IPS-18a (cell line): Measurements from ENCODE around the gene TCFL5.

Experiments
- H3K27ac ChIP-seq: one replicate; pipeline ENCODE4 v1.5.1; 2013; ENCODE audit warnings: low read length
- H3K27me3 ChIP-seq: one replicate; pipeline ENCODE4 v1.6.1; 2013; ENCODE audit warnings: mild to moderate bottlenecking, low read length; ENCODE audit not compliant: control insufficient read depth, insufficient read depth
- H3K36me3 ChIP-seq: one replicate; pipeline ENCODE4 v1.6.1; 2013; ENCODE audit warnings: low read depth, low read length; ENCODE audit not compliant: control insufficient read depth
- H3K4me1 ChIP-seq: one replicate; pipeline ENCODE4 v1.6.1; 2013; ENCODE audit warnings: low read depth, low read length; ENCODE audit not compliant: control insufficient read depth
- H3K4me3 ChIP-seq: one replicate; pipeline ENCODE4 v1.5.1; 2013; ENCODE audit warnings: low read length
- H3K9ac ChIP-seq: one replicate; pipeline ENCODE4 v1.6.1; 2013; ENCODE audit warnings: mild to moderate bottlenecking, low read length, moderate library complexity
- H3K9me3 ChIP-seq: one replicate; pipeline ENCODE4 v1.6.1; 2013; ENCODE audit warnings: low read depth, low read length; ENCODE audit not compliant: control insufficient read depth

The TCFL5 gene

GRCh38 chr20:62828051-62828450, 33.6 kb downstream of the TCFL5 start:
- no peaks in the 10 kb centered on the region for H3K27me3 ChIP-seq
- H3K4me3 ChIP-seq: no peak overlapping the region
- H3K27ac ChIP-seq: no peak overlapping the region
- H3K9ac ChIP-seq: no peak overlapping the region
- peaks cover 5% of the 10 kb centered on the region for H3K36me3 ChIP-seq
- peaks cover 21% of the 10 kb centered on the region for H3K4me1 ChIP-seq
- no peaks in the 10 kb centered on the region for H3K9me3 ChIP-seq

DNA sequence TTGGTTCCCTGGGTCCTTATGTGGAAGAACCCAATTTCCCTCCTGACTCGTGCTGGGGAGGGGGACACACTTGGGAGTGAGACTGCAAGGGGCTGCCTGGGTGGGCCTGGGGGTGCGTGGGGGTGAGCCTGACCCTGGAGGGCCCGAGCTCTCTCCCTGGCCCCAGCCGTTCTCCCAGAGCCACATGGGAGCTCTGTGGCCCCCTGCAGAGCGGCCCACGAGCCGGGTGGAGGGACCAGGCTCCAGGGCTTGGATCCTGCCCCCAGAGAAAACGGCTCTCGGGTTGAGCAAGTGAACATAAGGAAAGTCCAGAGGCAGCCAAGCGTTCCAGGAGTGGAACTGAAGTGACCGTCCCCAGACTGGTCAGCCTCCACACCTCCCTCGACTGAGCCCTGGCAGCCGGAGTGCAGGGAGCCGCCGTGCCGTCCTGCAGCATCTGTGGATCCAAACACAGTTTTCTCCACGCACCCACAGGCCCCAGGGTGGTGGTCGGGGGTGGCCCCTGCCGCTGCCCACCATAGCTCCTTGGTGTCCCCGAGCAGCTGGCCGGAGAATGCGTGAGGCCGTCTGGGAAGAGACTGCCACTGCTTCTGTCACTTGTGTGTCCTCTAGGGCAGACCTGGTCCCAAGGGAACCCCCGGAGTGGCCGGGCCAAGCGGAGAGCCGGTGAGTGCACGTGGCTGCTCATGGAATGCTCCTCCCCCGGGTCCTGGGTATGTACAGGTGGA, 34.1 kb downstream of the TCFL5 start:
- Histone ChIP-seq H3K4me1 (peaks cover 23% of the 10 kb centered on the region), H3K9ac (no peak overlapping the region), H3K27me3 (no peaks in the 10 kb centered on the region), H3K9me3 (no peaks in the 10 kb centered on the region), H3K27ac (no peak overlapping the region), H3K36me3 (peaks cover 5% of the 10 kb centered on the region), H3K4me3 (no peak overlapping the region)

DNA sequence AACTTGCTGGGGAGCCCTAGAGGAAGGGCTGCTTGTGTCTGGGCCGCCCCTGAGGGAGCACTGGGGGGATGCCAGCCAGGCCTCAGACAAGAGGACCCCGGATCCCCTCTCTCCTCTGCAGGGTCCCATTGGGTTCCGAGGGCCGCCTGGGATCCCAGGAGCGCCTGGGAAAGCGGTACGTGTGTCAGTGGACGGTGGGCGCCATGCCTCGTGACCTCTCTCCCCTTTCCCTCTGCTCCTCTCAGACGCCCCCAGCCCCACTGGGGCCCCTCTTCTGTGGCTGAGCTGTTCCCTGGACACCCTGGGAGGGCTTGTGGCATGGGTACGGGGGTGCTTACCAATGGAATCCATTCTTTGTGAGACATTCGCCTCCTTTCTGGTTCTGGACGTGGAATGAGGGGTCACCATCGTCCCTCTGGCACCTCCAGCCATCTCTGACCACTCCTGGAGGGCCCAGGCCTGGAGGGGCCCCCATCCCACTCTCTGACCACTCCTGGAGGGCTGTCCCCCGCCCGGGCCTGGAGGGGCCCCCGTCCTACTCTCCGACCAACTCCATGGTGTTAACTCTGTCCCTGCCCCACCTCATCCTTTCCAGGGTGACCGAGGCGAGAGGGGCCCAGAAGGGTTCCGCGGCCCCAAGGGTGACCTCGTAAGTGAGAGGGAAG, 34.8 kb downstream of the TCFL5 start:
- Histone ChIP-seq H3K4me1 (peaks cover 18% of the 10 kb centered on the region), H3K9me3 (no peaks in the 10 kb centered on the region), H3K27ac (no peak overlapping the region), H3K27me3 (no peaks in the 10 kb centered on the region), H3K9ac (no peak overlapping the region), H3K4me3 (no peak overlapping the region), H3K36me3 (peaks cover 5% of the 10 kb centered on the region)

DNA sequence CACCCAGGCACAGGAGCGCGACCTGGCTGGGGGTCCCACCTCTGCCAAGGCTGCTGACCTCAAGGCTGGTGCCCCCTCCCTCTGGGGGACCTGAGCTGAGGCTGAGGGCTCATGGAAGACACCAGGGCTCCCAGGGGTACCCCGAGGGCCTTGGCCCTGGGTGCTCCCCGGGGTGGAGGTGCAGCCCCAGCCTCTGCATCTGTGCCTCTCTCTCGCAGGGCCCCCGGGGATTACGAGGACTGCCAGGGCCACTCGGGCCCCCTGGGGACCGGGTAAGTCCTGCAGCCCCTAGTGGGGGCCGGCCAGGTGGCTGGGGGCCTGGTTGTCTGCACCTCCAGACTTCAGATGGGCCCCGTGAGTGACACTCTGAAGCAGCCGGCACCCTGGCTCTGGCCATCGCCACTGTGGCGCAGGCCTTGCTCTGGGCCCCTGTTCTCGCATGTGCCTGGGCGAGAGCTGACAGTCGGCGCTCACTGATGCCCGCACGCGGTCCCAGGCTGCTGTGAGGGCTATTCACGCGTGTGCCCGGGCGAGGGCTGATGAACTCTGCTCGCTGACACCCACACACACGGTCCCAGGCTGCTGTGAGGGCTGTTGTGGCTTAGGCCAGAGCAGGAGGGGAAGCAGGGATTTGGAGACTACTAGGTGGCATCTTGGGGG, 35.5 kb downstream of the TCFL5 start:
- Histone ChIP-seq H3K9ac (no peak overlapping the region), H3K36me3 (peaks cover 5% of the 10 kb centered on the region), H3K27ac (no peak overlapping the region), H3K4me1 (peaks cover 14% of the 10 kb centered on the region), H3K4me3 (no peak overlapping the region), H3K9me3 (no peaks in the 10 kb centered on the region), H3K27me3 (no peaks in the 10 kb centered on the region)

- H3K9ac ChIP-seq: no peak overlapping the region
- peaks cover 14% of the 10 kb centered on the region for H3K4me1 ChIP-seq
- H3K36me3 ChIP-seq: peaks cover 5% of the 10 kb centered on the region
- no peak overlapping the region for H3K27ac ChIP-seq
- no peaks in the 10 kb centered on the region for H3K27me3 ChIP-seq
- no peaks in the 10 kb centered on the region for H3K9me3 ChIP-seq
- no peak overlapping the region for H3K4me3 ChIP-seq
These were observed 36.2 kb downstream of the TCFL5 start for GRCh38 chr20:62825333-62825985.

DNA sequence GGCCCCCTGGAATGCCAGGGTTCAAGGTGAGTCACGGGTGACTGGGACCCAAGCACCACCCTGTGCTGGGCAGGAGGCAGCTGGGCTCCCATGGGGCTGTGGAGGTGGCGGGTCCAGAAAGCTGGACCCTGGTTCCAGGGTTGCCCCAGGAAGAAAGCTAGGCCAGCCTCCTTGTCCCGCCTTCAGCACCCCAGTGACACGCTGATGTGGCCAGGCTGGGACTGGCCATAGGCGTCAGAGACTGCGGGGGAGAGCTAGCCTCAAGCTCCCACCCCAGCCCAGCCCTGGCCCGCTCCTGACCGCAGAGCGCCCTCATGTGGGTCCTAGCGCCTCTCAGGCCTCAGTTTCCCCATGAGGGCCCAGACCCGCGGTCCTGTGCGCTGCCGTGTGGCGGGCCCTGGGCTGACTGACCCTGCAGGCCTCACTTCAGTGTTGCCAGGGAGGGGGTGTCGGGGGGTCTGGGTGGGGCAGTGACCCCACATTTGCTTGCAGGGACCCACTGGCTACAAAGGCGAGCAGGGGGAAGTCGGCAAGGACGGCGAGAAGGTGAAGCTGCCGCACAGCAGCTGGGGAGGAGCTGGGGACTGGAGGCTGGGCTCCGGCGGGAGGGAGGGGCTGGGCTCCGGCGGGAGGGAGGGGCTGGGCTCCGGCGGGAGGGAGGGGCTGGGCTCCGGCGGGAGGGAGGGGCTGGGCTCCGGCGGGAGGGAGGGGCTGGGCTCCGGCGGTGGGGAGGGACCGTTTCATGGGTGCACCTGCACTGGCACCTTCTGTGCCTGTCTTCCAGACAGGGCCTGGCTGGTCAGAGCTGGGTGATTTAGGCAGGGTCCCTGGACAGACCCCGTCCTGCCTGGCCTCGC, 36.9 kb downstream of the TCFL5 start:
- no peaks in the 10 kb centered on the region for H3K27me3 ChIP-seq
- H3K4me3 ChIP-seq: no peak overlapping the region
- H3K4me1 ChIP-seq: peaks cover 14% of the 10 kb centered on the region
- H3K36me3 ChIP-seq: peaks cover 5% of the 10 kb centered on the region
- no peaks in the 10 kb centered on the region for H3K9me3 ChIP-seq
- no peak overlapping the region for H3K27ac ChIP-seq
- H3K9ac ChIP-seq: no peak overlapping the region

- no peak overlapping the region for H3K9ac ChIP-seq
- H3K9me3 ChIP-seq: no peaks in the 10 kb centered on the region
- peaks cover 5% of the 10 kb centered on the region for H3K36me3 ChIP-seq
- H3K27ac ChIP-seq: no peak overlapping the region
- peaks cover 14% of the 10 kb centered on the region for H3K4me1 ChIP-seq
- no peaks in the 10 kb centered on the region for H3K27me3 ChIP-seq
- no peak overlapping the region for H3K4me3 ChIP-seq
These were observed 37.7 kb downstream of the TCFL5 start for GRCh38 chr20:62823688-62824475.

GRCh38 chr20:62822788-62823651, 38.6 kb downstream of the TCFL5 start:
- no peak overlapping the region for H3K27ac ChIP-seq
- peaks cover 14% of the 10 kb centered on the region for H3K4me1 ChIP-seq
- peaks cover 5% of the 10 kb centered on the region for H3K36me3 ChIP-seq
- no peak overlapping the region for H3K4me3 ChIP-seq
- no peaks in the 10 kb centered on the region for H3K9me3 ChIP-seq
- no peak overlapping the region for H3K9ac ChIP-seq
- H3K27me3 ChIP-seq: peaks cover 2% of the 10 kb centered on the region

DNA sequence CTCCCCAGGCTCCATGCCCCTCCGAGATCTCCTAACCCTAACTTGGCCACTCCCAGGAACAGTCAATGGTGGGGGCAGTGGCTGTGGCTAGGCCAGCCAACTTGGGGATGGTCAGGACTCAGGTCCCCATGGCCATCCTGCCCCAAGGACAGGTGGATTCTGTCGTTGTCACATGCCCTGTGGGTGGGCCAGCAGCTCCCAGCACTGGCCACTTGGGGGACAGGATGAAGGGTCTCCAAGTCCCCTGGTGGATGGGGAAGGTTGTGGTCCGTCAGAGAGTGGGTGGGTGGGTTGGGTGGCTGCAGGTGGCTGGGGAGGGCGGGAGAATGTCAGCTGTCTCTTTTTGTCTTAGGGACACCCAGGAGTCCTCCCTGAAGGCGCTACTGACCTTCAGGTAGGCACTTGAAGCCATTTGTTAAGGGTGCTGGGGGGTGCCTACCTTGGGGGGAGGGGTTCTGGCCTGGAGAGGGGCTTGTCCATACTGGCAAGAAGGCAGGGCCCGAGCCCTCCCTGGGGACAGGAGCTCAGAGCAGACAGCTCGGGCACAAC, 39.3 kb downstream of the TCFL5 start:
- peaks cover 9% of the 10 kb centered on the region for H3K27me3 ChIP-seq
- no peaks in the 10 kb centered on the region for H3K36me3 ChIP-seq
- H3K27ac ChIP-seq: no peak overlapping the region
- H3K9ac ChIP-seq: no peak overlapping the region
- no peaks in the 10 kb centered on the region for H3K9me3 ChIP-seq
- H3K4me3 ChIP-seq: no peak overlapping the region
- H3K4me1 ChIP-seq: peaks cover 14% of the 10 kb centered on the region
